ENCODE data around the gene C3orf52.

Gene C3orf52

GRCh38 chr3:112119962-112120836, 34.0 kb downstream of the C3orf52 start:
- no peak for DNase-seq (ENCODE audit: low spot score)

DNA sequence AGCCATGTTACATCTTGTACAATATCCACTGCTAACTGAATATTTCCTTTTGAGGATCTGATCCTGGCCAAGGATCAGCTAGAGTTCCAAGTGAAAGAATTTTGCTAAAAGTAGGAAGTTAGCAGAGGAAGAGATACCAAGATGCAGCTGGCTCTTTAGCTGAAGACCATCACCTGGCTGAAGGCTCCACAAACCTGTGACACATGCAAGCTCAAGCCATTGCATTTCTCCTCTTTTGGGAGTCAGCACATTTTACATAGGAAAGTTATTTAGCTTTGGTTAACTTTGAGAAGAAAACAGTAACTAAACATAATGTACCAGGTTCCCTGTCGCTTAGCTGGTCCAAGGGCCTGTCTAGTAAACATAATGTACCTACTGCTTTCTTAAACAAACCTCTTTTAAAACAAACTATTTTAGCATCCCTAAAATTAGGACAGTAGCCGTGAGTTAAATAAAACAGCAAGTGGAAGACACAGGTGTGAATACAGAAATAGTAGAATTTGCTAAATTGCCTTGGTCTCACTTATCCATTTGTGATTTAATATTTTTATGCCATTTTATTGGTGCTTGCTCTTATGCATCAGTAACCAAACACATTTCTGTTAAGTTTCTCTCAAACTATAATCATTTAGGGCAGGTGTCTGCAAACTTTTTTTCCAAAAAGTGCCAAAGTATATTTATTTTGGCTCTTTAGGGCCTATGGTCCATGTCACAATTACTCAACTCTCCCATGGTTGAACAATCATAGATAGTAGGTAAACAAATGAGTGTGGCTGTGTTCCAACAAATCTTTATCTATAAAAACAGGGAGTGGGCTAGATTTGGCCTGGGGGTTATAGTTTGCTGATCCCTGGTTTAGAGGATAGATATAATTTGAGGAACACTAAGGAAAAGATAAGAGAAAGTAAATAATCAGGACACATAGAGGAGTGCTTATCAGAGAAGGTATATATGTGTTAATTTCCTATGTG, 35.7 kb downstream of the C3orf52 start:
- no peak for DNase-seq (ENCODE audit: low spot score)

- no peak for DNase-seq (ENCODE audit: low spot score)
Measured at GRCh38 chr3:112122870-112123269, 36.7 kb downstream of the C3orf52 start.

GRCh38 chr3:112123548-112123947, 37.4 kb downstream of the C3orf52 start:
- no peak for DNase-seq (ENCODE audit: low spot score)

DNA sequence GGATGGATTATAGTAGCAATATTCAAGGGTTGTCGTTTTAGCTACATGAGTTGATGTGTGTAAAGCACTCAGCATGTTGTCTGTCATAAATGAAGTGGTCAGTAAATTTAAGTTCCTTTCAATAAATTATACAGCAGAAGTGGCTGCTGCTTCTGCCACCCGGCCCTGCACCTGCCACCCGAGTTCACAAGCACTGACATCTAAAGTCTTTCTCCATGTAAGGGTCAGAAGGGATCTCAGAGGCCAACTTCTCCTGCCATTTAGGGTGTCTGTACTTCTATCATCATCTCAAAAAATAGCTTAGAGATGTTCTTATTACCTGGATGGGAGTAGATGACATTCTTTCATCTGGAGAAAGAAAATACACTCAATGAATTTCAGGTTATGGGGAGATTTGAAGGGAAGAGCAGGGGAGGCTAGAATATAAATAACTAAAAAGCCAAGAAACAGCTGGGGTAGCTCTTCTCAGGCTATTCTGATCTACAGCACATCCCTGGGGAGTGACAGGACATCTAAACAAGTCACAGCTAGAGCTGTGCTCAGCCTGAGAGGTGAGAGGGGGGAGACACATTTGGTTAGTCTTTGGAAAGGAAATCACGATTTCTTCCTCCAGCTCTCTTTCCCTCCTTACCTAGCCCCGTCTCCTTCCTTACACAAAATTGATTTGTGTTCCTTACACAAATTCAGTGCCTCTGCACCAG, 38.9 kb downstream of the C3orf52 start:
- no peak for DNase-seq (ENCODE audit: low spot score)

GRCh38 chr3:112126511-112126911, 40.3 kb downstream of the C3orf52 start:
- no peak for DNase-seq (ENCODE audit: low spot score)

- DNase-seq (ENCODE audit: low spot score) = no peak
Measured at GRCh38 chr3:112127522-112128494, 41.6 kb downstream of the C3orf52 start.

DNA sequence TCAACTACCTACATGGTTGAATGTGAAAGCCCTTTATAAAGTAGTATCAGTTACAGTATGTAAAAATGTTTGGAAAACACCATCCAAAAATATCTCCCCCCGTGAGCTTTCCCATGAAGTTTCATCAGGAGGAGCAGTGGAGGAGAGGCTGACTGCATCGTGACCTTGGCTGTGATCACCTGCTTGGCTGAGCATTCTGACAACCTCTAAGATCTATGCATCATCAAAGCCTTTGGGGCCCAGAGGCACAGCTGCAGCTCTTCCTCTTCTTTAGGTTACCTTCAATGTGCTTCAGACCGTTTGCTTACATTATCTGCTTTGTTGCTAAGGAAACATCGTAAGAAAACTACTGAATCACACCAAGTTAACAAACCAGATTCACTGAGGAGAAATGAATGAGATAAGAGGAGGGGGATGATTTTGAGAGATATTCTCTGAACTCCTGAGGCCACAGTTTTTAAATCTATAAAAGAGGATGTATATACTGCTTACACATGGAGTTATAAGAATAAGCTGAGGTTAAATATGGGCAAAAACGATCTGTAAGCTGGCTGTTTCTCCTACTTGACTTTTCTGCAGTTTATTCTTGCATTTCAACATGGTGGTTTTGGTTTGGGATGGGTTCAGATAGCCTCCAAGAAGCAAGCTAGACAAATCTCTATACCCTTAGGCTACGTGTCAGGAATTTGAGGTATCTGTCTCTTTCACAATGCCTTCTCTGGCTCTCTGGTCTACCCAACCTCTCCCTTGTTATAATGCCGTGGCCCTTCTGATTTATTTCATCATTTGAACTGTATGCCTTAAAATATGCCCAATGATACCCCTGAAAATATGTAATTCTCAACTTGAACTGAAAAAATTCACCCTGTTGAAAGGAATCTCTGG, 42.9 kb downstream of the C3orf52 start:
- peak; percentile 17 for DNase-seq (ENCODE audit: low spot score)

DNA sequence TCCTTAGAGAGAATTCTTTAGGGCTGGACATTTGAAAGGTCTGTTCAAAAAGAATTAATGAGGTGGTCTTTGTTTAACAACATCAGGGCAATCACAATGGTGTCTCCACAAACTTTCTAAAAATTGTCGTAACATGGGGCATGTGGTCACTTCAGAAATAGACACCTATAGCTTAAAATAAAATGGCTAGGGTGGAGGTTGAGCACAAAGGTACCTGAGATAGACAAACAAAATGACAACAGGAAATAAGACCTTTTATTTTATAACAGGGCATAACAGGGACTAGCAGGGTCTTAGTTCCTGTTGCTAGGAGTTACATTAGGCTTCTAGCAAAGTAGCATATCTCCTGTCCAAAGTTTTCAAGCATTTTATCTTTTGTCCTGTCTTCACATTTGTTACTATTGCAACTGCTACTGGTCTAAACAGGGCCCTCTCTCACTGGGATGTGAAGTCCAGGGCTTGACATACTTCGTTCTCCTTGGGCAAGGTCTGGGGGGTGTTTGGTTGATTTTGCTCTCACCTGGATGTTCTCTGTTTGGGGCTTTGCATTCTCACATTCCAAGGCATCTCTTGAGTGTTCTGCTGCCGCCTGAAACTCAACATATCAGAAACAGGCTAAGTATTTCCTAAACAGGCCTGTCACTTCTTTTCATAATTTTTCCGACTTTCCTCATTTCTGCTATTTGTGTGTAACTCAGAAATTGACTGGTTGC, 43.9 kb downstream of the C3orf52 start:
- no peak for DNase-seq (ENCODE audit: low spot score)

- DNase-seq (ENCODE audit: low spot score) = no peak
Measured at GRCh38 chr3:112130638-112130993, 44.4 kb downstream of the C3orf52 start.

GRCh38 chr3:112131111-112131510, 44.9 kb downstream of the C3orf52 start:
- no peak for DNase-seq (ENCODE audit: low spot score)

DNA sequence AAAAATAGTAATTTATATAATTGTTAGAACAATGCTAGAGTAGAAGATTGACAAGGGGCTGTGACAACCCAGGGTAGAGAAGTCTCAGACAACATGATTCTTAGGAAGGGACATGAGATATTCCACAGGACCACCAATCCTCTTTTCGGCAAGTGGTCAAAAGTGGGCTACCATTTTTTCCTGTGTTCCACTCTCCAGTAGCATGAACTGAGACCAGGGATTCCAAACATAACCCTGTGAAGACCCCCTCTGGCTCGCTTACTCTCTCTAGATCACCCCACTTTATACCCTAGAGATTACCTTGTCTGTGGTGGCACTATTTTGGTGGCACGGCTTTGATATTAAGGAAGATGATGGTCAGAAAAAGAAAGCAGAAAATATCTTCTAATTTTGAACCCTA, 45.9 kb downstream of the C3orf52 start:
- DNase-seq (ENCODE audit: low spot score) = no peak

- no peak for DNase-seq (ENCODE audit: low spot score)
Measured at GRCh38 chr3:112132554-112132953, 46.4 kb downstream of the C3orf52 start.

DNA sequence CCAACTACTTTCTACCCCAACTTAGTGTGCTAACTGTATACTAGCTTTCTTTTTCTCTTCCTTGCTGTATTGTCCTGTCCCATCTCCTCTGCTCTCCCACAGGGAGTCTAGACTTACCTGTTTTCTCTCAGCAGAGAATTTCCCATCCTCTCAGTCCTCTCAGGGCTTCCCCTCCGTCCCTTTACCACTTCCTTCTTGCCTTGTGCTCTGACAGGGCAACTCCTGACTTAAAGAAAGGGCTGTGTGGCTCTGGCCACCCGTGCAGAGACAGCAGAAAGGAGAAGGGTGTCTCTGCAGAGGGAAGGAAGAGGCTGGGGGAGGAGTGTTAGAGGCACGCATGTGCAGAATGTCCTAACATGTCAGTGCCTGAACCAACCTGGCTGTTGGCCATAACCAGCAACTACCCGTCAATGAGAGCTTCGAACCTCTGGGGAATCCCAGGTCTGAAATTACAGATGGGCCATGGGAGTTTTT, 46.8 kb downstream of the C3orf52 start, which contains the start of gene GCSAM:
Gene GCSAM (minus strand): TSS at position 274 of the 474 bp plus-strand sequence. CDS start 128 bp downstream, at position 146.
- DNase-seq (ENCODE audit: low spot score) = no peak

- no peak for DNase-seq (ENCODE audit: low spot score)
Measured at GRCh38 chr3:112133626-112134334, 47.6 kb downstream of the C3orf52 start.

GRCh38 chr3:112134335-112135124, 48.3 kb downstream of the C3orf52 start:
- no peak for DNase-seq (ENCODE audit: low spot score)

DNA sequence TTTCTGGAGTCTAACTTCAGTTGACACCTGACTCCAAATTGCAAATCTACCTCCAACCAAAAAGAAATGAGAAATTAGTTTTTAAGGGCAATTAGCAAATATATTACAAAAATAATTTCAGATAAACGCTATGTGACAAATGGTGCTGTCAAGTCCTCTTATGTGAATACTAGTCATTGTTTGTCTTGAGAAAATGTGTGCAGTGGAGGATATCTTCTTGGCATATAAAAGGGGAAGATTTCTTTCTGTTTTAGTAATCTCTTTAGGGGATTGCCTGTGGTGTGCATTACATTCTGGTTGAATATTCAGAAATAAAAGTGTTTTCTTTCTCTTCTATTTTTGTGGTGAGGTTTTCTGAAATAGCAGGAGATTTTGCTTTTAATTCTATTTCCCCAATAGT, 49.9 kb downstream of the C3orf52 start:
- no peak for DNase-seq (ENCODE audit: low spot score)

Measured in GM03348 (cell line).